Activated CD4-positive, alpha-beta T cell treated with anti-CD3 and anti-CD28 coated beads for 1 hour (primary cell): ENCODE data around the gene GID4.

Source experiments
- DNase-seq: peaks from one replicate; pipeline ENCODE4 v3.0.0-alpha.2; 2020

GID4 gene

DNA sequence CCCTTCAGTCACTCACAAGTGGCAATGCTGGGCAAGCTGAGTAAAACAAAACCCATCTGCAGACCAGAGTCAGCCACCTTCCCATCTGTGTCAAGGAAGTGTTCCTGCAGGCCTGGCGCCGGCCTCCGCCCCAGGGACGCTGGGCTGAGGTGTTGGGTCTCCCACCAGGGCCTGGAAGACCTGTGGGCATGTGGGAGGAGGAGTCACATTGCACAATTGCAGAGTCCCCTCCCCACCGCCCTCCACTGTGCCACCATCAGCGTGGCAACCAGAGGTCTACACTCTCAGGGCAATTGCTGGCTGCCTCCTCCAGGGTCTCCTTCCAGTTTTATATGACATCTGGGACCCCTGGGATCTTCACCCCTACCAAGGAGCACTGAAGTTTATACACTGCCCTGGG lies 66.4 kb downstream of the GID4 start:
- no peak for DNase-seq

DNA sequence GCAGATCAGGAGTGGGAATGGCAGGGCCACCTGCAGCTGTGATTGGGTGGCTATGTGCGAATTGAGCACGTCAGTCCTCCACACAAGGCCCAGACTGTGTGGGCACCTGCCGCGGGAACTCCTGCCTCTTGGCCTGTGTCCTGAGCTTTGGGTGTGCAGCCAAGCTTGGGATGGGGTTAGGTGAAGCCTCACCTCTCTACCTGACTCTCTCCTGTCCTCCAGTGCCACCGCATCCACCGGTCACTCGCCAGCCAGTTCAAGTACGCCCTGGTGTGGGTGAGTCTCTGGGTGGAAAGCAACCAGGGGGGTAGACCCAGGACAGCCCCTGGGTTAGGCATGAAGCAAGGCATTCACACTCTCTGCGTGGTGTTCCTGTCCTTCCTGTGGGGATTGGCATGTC lies 67.0 kb downstream of the GID4 start:
- no peak for DNase-seq

DNA sequence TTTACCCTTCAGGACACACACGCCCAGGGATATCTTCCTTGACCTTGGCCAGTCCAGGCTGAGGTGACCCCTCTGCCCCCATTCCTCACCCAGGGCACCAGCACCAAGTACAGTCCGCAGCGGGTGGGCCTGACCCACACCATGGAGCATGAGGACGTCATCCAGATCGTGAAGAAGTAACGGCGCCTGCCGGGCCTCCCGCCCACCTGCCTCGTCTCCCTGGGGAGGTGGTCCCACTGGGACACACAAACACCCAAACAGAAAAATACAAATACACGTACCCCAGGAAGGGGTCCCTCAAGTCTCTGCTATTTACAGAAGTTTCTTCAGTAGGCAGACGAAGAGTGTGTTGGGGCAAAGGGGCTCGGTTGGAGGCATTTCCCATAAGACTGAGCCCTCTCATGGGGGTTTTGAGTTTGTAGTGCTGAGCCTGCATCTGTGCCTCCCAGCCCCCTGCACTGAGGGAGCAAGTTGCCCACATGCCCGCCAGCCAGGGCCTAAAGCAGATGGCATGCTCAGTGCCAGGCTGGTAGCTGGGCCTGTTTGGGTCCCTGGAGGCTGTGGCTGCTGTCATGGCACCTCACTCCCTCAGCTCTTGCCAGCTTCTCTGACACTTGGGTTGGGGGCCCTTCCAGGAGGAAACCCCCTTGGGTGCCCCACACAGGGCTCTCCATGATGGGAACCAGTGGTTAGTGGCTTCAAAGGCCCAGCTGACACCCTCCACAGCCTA lies 68.0 kb downstream of the GID4 start:
- no peak for DNase-seq

DNA sequence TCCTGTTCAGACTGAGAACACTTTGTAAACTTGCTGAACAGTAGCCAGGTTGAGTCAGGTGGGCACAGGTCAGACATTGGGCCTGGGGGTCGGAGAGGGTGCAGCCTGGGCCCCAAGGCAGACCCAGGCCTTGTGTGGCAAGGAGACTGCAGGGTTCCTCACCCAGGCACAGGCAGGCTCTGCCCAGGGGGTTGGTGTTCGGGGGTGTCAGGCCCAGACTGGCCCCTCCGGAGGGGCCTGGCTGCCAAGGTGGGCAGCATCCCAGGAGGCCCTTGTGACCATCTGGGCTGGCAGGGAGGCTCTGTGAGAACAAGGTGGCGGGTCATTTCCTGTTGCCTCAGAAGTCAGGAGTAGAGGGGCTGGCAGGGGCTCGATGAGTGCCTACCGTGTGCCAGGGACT lies 68.8 kb downstream of the GID4 start:
- no peak for DNase-seq

DNA sequence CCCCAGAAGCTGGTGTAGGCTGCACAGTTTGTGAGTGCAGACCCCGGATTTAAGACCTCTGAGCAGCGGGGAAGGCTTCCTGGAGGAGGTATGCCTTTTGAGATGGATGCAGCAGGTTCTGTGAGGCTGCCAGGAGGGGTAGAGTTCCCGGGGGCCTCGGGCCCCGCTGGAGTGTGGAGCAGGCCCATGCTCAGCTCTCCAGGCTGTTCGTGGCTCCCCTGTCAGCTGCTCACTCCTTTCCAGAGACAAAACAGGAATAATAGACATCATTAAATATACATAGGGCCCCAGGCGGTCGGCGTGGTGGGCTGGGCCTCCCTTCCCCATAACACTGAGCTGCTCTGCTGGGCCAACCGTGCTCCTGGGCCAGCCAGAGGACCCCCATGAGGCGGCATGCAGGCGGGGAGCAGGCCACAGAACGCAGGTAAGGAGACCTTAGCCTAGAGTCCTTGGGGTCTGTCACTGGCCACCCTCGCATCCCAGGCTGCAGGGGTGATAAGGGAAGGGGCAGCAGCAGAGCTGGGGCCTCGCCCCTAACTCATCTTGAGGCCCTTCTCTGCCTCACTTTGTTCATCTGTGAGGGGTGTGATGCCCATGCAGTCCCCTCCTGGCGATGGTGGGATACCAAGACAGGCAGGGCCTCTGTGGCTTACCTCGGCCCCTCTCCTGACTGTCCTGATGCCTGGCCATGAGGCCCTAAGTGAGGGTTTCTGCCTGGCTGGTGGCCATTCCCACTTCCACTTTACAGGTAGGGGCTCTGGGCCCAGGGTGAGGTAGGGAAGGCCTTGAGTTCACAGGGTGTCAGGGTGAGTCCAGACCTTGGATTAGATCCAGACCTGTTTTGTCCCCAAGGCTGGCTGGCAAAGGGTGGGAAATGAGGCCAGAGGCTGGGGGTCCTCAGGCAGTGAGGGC lies 69.4 kb downstream of the GID4 start, which contains the start of gene MYO15A:
TSS of gene MYO15A (plus strand) at position 356 of the 912 bp plus-strand sequence. CDS start 10,045 bp downstream, outside the sequence.
- DNase-seq, result no peak

GRCh38 chr17:18109935-18110485 lies 70.8 kb downstream of the GID4 start:
- DNase-seq, result no peak

DNA sequence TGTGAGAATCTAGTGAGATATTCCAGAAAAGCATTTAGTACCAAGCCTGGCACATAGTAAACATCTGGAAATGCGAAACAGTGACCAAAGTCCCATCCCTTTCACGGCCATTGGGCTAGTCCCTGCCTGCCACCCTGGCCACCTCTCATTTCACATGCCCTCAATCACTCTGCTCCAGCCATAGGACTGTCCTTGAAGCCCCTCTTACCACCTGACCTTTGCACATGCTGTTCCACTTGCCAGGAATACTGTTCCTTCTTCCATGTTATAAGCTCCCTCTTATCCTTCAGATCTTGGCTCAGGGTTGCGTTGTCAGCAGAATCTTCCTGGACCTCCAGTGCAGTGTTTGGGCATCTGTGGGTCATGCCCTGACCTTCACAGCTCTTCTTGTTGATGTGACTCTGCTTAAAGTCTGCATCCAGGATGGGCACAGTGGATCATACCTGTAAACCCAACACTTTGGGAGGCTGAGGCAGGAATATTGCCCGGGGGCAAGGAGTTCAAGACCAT lies 71.5 kb downstream of the GID4 start:
- no peak for DNase-seq

GRCh38 chr17:18111330-18111971 lies 72.2 kb downstream of the GID4 start:
- no peak for DNase-seq

GRCh38 chr17:18115517-18115916 lies 76.3 kb downstream of the GID4 start:
- DNase-seq, result no peak

DNA sequence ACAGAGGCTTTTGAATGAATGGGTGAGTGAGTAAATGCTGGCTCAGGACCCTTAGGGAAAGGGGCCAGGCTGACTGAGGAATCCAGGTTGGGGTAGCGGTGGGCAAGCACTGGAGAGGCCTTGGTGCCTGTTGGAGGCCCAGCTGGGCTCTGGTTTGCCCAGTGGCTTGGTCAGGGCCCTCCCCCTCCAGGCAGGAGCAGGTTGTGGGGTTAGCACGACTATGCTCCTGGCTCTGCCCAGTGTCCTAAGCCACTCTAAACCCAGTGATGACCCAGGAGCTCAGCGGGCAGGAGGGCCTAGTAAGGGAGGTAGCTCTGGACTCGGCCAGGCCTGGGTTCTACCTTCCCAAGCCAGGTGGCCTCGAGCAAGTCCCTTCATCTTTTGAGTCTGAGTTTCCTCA lies 76.9 kb downstream of the GID4 start:
- no peak for DNase-seq

DNA sequence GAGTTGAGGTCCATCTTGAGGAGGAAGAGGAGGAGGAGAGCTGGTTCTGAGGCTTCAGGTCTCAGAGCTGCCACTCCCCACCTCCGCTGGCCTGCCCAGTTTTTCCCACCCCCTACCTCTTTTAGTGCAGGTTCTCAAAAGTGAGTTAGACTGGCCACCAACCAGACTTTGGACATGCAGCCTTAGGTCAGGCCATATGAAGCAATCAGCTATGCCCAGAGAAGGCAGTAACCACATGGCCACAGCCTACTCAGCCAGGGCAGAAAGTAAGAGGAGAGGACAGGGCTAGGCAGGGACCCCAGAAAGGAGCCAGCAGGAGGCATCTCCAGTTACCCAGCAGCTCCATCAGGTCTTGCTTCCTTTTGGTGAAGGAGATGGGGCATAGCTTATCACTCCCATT lies 78.3 kb downstream of the GID4 start:
- DNase-seq, result no peak
